Caco-2 (cell line): ENCODE measurements around the gene SHLD2. TPM values are rescaled to one million over a fixed set of nuclear protein-coding genes. Genes with fewer than 3 reads are reported as not detected.
"Not testable (repeated sequence)": the region's sequence is repeated elsewhere in the genome, so short reads cannot be mapped to it uniquely, and the experiment has no call there.

Source experiments
- BruUV-seq: library from RNA; stranded (reverse); fragments of 400-500 nt; replicated peaks from 2 replicates; lab custom pipeline; 2021; lab: Mats Ljungman, UMichigan
- CTCF ChIA-PET: fragments of 300-600 bp; sonication (Branson Sonifier 250); formaldehyde crosslinking; loops from one replicate; lab custom pipeline; 2022; ENCODE audit warnings: antibody characterized with exemption; lab: Charles Lee
- POLR2A ChIA-PET: fragments of 300-600 bp; sonication (Branson Sonifier 250); formaldehyde crosslinking; loops from one replicate; lab custom pipeline; 2022; ENCODE audit warnings: antibody characterized with exemption; lab: Charles Lee
- DNase-seq, 2 experiments: peaks; one replicate each; pipeline versions ENCODE4 v3.0.0 to v3.0.0-alpha.2; 2020 to 2022
- H3K27me3 ChIP-seq: replicated peaks from 2 replicates; pipeline ENCODE4 v1.6.0; 2011; ENCODE audit warnings: low read length; ENCODE audit not compliant: control insufficient read depth, insufficient read depth
- H3K36me3 ChIP-seq: 2 replicates; pipeline ENCODE4 v1.5.1; 2011; ENCODE audit warnings: low read length; ENCODE audit not compliant: control insufficient read depth, insufficient read depth
- H3K4me1 ChIP-seq: fragments of 250-450 bp; sonication (Bioruptor Pico); 2 replicates; pipeline ENCODE4 v1.5.1; 2020; ENCODE audit warnings: mild to moderate bottlenecking
- H3K4me3 ChIP-seq: 2 replicates; pipeline ENCODE4 v1.5.1; 2011; ENCODE audit warnings: low read depth, mild to moderate bottlenecking, control low read depth, low read length
- H3K9me3 ChIP-seq: fragments of 250-450 bp; sonication (Bioruptor Pico); 2 replicates; pipeline ENCODE4 v1.5.1; 2020; ENCODE audit warnings: mild to moderate bottlenecking, moderate library complexity
- H3K27ac Mint-ChIP-seq: one replicate; pipeline ENCODE4 v1.8.0; 2022; ENCODE audit warnings: mixed read lengths; ENCODE audit not compliant: unreplicated experiment
- H3K27me3 Mint-ChIP-seq: one replicate; pipeline ENCODE4 v1.8.0; 2022; ENCODE audit warnings: mixed read lengths; ENCODE audit not compliant: insufficient read depth, unreplicated experiment
- H3K36me3 Mint-ChIP-seq: one replicate; pipeline ENCODE4 v1.8.0; 2022; ENCODE audit warnings: mild to moderate bottlenecking, mixed read lengths; ENCODE audit not compliant: insufficient read depth, unreplicated experiment
- H3K4me1 Mint-ChIP-seq: one replicate; pipeline ENCODE4 v1.8.0; 2022; ENCODE audit warnings: low read depth, mixed read lengths; ENCODE audit not compliant: unreplicated experiment
- H3K4me3 Mint-ChIP-seq: one replicate; pipeline ENCODE4 v1.8.0; 2022; ENCODE audit warnings: mild to moderate bottlenecking, moderate library complexity, mixed read lengths; ENCODE audit not compliant: unreplicated experiment
- H3K9me3 Mint-ChIP-seq: one replicate; pipeline ENCODE4 v1.8.0; 2022; ENCODE audit warnings: mixed read lengths; ENCODE audit not compliant: unreplicated experiment
- intact Hi-C: fragments of 100-400 bp; cut with micrococcal nuclease; formaldehyde crosslinking; loops from one replicate; pipeline ENCODE4 v1.10.0; 2022; ENCODE audit not compliant: unreplicated experiment
- total RNA-seq: library from RNA; stranded (reverse); gene quantifications from 2 replicates; pipeline ENCODE4 v1.2.3, GENCODE V29; 2022

Gene SHLD2
- total RNA-seq, 1 experiment from 2014 or later, result 51.0 TPM

- H3K9me3 Mint-ChIP-seq, H3K36me3 ChIP-seq, H3K27me3 Mint-ChIP-seq, H3K27ac Mint-ChIP-seq, H3K4me3 ChIP-seq, H3K4me3 Mint-ChIP-seq, H3K27me3 ChIP-seq, H3K4me1 Mint-ChIP-seq, H3K4me1 ChIP-seq, CTCF ChIA-PET, H3K9me3 ChIP-seq, POLR2A ChIA-PET, intact Hi-C loops, BruUV-seq, DNase-seq: not testable (repeated sequence)
- H3K36me3 Mint-ChIP-seq, result peaks cover 21% of the 10 kb centered on the region
These were observed 82.6 kb downstream of the SHLD2 start for GRCh38 chr10:87177587-87177986.

DNA sequence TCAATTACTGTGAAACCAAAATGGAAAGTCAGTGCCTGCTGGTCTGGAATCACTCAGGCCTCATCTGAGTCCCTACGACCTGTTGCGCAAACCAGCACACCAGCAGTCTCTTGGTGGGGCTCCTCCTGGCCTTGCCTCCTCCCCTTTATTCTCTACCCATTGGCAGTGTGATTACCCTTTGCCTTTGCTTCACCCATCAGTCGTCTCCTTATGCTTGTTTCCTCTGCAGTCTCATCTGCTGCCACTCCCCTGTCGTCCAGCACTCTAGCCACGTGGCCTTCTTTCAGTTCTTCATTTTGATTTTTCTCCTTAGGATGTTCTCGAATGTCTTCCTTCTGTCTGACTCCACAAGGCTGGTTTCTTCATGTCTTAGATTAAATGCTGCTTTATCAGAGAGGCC lies 89.4 kb downstream of the SHLD2 start:
- H3K27me3 Mint-ChIP-seq, POLR2A ChIA-PET, H3K4me1 Mint-ChIP-seq, BruUV-seq, H3K4me3 ChIP-seq, H3K4me3 Mint-ChIP-seq, DNase-seq, intact Hi-C loops, CTCF ChIA-PET, H3K36me3 ChIP-seq, H3K27ac Mint-ChIP-seq, H3K27me3 ChIP-seq, H3K4me1 ChIP-seq, H3K9me3 ChIP-seq: not testable (repeated sequence)
- Mint-ChIP-seq H3K36me3 (peaks cover 40% of the 10 kb centered on the region), H3K9me3 (peaks cover 17% of the 10 kb centered on the region)

DNA sequence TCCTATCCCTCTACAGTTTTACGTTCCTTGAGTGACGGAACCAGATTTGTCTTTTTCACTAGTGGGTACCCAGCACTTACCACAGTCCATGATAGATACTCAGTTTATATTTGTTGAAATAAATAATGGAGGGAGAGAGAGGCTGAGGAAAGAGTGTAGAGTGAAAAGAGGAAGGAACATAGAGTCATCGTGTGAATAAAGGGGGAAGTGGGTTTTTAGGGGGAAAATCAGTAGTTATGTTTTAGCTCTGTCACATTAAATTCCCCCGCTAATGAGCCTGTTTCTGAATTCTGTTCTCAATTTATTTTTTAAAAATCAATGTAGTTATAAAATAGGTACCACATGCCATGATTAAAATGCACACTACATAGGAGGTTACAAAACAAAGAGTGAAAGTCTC lies 91.0 kb downstream of the SHLD2 start:
- H3K9me3 ChIP-seq, H3K4me3 ChIP-seq, DNase-seq, H3K27ac Mint-ChIP-seq, H3K4me3 Mint-ChIP-seq, intact Hi-C loops, H3K4me1 Mint-ChIP-seq, H3K27me3 Mint-ChIP-seq, CTCF ChIA-PET, POLR2A ChIA-PET, H3K4me1 ChIP-seq, H3K27me3 ChIP-seq, BruUV-seq, H3K36me3 ChIP-seq: not testable (repeated sequence)
- H3K36me3 Mint-ChIP-seq, result peaks cover 42% of the 10 kb centered on the region
- H3K9me3 Mint-ChIP-seq, result peaks cover 17% of the 10 kb centered on the region

DNA sequence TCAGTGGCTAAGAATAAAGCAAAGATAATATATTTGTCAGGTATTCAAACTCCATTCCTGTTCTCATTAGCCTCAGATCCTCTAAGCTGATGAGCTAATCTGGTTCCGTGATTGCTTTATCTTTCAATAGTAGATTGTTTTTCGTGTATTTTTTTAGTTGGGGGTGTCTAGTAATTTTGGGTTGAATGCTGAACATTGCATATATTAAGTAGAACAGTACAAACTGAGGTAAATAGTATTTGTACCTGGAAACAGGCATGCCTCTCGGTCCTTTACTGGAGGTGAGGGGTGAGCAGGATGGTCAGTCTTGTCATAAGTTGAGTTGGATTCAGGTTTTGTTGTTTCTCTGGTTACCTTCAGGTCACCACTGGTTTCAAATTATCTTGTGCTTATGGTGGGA lies 92.6 kb downstream of the SHLD2 start:
- CTCF ChIA-PET, intact Hi-C loops, H3K4me1 Mint-ChIP-seq, POLR2A ChIA-PET, H3K9me3 ChIP-seq, BruUV-seq, H3K27me3 ChIP-seq, H3K4me1 ChIP-seq, H3K27me3 Mint-ChIP-seq, DNase-seq, H3K4me3 ChIP-seq, H3K36me3 ChIP-seq, H3K27ac Mint-ChIP-seq, H3K4me3 Mint-ChIP-seq: not testable (repeated sequence)
- H3K9me3 Mint-ChIP-seq, result peaks cover 16% of the 10 kb centered on the region
- H3K36me3 Mint-ChIP-seq, result peaks cover 51% of the 10 kb centered on the region

GRCh38 chr10:87191841-87192240 lies 96.8 kb downstream of the SHLD2 start:
- intact Hi-C loops, H3K4me3 ChIP-seq, H3K27me3 Mint-ChIP-seq, DNase-seq, H3K27me3 ChIP-seq, H3K4me1 ChIP-seq, H3K4me3 Mint-ChIP-seq, H3K4me1 Mint-ChIP-seq, BruUV-seq, CTCF ChIA-PET, H3K27ac Mint-ChIP-seq, H3K9me3 Mint-ChIP-seq, H3K36me3 ChIP-seq, POLR2A ChIA-PET, H3K9me3 ChIP-seq: not testable (repeated sequence)
- peaks cover 43% of the 10 kb centered on the region for H3K36me3 Mint-ChIP-seq

DNA sequence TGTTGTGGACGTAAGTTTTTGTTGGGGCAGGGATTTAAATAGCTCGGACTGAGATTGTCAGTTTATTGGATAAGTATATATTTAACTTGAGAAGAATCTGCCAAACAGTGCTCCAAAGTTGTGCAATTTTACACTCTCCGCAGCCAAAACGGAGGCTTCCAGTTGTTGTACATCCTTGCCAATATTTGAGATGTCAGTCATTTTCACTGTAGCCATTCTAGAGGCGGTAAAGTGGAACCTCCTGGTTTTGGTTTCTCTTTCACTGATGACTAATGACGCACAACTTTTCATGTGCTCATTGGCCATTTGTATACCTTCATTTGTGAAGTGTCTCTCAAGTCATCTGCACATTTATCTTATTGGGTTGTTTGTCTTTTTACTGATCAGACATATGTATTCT lies 105.9 kb downstream of the SHLD2 start:
- DNase-seq, CTCF ChIA-PET, H3K36me3 ChIP-seq, H3K9me3 ChIP-seq, POLR2A ChIA-PET, H3K27me3 Mint-ChIP-seq, H3K4me1 Mint-ChIP-seq, H3K4me1 ChIP-seq, BruUV-seq, H3K27ac Mint-ChIP-seq, H3K27me3 ChIP-seq, H3K4me3 ChIP-seq, H3K9me3 Mint-ChIP-seq, H3K4me3 Mint-ChIP-seq: not testable (repeated sequence)
- intact Hi-C loops, result loop anchor here (5.0 kb wide), 1 partner anchor 229 kb away; no protein-coding TSS in a partner anchor
- peaks cover 22% of the 10 kb centered on the region for H3K36me3 Mint-ChIP-seq

DNA sequence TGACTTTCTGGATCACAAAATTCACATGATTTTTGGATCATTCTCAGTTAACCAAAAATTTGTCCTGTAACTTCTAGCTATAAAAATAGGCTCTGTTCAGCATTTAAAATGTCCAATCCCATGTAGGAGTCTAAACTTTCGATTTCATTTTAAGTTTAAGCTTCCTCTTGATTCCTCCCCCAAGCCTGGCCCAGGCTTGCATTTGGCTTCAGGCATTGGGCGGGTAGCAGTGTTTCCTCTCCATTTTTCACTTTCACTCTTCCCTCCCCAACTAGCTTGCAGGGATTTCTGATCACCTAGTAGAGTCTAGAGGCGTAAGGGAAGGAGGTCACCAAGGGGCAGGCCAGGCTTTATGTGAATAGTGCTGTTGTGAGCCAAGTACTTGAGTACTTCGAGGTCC lies 109.8 kb downstream of the SHLD2 start:
- CTCF ChIA-PET, H3K4me3 ChIP-seq, H3K4me1 ChIP-seq, H3K27me3 Mint-ChIP-seq, H3K9me3 ChIP-seq, H3K36me3 ChIP-seq, H3K4me1 Mint-ChIP-seq, H3K27me3 ChIP-seq, H3K27ac Mint-ChIP-seq, H3K9me3 Mint-ChIP-seq, DNase-seq, POLR2A ChIA-PET, H3K4me3 Mint-ChIP-seq: not testable (repeated sequence)
- TSS peak; percentile 30 for BruUV-seq
- H3K36me3 Mint-ChIP-seq, result peaks cover 16% of the 10 kb centered on the region
- intact Hi-C loops, result loop anchor here (5.0 kb wide), 1 partner anchor 232 kb away; no protein-coding TSS in a partner anchor
